ENCODE measurements around the gene SMTNL2.

SMTNL2 gene

DNA sequence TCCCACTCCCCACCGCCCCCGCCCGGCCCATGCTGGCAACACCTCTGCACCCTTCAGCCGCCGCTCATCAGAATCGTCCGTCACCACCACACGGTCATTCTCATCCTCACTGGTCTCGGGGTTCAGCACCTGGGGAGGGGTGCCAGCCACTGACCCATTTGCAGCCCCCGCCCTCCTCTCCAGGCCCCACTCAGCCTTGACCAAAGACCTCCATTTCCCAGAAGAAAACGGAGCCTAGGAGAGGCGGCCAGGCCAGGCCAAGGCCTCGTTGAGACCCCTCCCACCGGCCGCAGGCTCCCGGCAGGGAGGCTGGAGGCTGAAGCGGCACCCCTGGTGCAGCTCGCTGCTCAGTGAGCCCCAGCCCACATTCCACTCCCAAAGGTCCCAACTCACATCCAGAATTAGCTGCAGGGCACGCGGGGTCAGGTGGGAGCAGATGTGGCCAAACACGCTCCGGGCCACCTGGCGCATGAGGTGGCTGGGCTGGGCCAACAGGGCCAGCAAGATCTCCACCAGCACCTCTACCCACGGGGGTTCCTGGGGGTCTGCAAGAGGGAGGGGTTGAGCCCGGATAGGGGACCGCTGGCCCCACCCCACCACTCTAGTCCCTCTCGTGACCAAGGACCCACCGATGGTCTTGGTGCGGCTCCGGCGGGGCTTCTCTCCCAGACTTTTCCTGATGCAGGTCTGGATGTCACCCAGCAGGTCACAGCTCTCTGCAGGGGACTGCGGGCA lies 38.9 kb upstream of the SMTNL2 start:
- no peak for DNase-seq

DNA sequence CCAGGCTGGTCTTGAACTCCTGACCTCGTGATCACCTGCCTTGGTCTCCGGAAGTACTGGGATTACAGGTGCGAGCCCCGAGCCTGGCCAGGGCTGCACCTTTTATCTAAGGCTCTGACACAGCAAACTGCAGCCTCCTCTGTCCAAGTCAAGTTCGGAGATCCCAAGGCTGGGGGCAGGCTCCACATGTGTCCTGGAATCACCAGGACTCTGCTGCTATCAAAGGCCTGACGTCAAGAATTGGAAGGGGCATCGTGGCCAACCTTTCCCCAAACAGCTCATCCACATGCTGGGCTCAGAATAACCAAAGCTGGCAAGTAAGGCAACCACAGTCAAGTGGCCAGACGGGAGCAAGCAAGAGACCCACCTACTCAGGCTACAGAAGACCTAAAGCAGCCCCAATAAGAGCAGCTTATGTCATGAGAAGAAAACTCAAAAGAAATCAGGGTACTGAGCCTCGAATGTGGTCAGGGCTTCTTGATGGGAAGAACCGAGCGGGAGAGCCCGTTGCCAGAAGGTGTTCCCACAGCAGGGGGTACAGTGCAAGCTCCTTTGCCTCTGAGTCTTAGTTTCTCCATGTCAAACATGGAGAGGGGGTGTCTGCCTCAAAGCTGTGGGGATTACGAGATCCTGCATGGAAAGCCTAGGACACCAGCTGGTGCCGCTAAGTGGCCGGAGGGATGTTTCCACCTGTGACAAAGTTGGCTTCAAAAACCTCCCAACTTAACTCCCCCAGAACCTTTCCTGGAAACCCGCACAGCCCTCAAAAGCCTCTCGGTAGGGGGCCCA lies 37.0 kb upstream of the SMTNL2 start:
- DNase-seq = no peak

- no peak for DNase-seq
Observed at GRCh38 chr17:4548061-4548461, 36.3 kb upstream of the SMTNL2 start.

DNA sequence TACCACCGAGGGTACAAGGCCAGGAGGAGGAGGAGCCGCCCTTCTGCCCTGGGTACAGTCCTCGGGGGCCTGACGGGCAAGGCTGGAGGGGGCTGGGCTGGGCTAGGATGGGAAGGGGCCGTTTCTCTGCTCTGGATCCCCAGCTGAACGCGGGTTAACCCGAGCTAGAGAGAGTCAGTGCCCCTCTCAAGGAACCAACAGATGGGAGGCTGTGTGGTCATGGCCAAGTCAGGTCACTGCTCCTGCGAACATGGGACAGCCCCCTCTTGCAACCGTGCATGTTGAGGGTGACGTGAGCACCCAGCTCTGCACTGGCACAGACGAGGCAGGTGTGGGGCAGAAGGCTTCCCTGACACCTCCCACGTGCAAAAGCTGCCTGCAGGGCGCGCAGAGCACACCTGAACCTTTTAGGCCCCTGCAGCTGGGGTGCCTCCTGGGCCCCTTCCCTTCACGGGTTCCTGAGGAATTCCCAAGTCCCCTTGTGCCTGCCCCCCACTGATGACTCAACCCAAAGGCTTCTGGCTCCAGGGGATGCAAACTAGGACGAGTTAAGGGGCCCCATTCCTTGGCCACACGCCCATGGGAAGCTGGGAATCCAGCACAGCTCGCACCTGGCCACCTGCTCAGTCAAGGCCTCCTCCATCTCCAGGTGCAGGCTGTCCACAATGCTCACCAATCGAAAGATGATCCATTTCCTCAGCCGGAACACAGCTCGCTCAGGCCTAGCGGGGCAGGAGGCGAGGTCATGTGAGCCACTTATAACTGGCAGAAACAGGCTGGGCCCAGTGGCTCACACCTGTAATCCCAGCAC lies 35.4 kb upstream of the SMTNL2 start:
- no peak for DNase-seq

- no peak for DNase-seq
Observed at GRCh38 chr17:4549781-4550533, 34.4 kb upstream of the SMTNL2 start.

DNA sequence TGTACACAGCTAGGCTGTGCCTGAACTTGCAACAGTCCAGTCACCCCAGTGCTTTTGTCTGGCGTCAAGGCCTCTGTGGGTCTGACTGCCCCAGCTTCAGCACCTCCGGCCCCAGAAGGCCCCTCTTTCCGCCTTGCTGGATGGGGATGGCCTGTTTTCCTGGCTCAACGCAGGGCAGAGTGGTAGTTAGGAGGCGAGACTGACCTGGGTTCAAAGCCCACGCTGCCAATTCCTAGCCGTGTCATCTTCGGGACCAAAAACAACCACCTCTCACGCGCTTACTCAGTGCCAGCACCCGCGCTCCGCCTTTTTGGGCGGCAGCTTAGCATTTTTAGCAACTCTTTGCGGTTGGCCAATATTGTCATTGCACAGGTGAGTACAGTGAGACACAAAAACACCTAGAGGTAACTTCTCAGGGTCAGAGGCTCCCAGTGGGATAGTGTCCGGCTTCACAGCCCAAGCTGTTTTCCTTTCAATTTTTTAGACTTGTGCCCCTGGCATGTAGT lies 33.7 kb upstream of the SMTNL2 start:
- no peak for DNase-seq

- DNase-seq = no peak
Observed at GRCh38 chr17:4551141-4551540, 33.2 kb upstream of the SMTNL2 start.

DNA sequence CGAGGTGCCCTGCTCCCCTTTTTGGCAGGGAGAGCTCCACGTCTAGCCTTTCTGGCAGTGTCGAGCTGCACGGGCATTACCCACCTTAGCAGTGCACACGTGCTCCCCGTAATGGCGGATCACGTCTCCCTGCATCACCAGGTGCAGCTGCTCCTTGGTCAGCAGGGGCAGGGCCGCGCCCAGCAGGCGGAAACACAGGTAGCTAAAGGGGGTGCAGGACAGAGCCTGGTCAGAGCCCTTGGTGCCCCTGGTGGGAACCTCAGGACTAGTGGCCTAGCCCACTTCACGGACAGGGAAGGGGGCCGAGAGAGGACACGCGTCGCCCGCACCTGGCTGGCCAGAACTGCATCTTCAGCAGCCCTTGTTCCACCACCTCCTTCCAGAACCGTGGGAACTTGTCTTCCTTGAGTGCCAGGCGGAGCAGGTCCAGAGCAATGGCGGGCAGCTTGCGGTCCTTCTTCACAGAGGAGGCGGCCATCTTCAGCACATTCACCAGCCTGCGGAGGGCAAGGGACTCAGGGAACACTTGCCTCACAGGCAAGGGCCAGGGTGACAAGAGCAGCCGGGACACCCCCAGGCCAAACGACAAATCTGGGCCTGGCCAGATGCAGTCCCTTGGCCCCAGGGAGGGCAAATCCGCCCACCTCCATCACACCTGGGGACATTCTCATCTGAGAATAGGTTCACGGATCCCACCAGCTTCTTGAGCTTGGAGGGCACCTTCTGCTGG lies 32.4 kb upstream of the SMTNL2 start:
- DNase-seq = no peak

GRCh38 chr17:4553669-4554068 lies 30.7 kb upstream of the SMTNL2 start:
- DNase-seq = no peak

GRCh38 chr17:4554441-4554996 lies 29.8 kb upstream of the SMTNL2 start:
- DNase-seq = no peak

GRCh38 chr17:4554997-4555799 lies 29.1 kb upstream of the SMTNL2 start, which contains the start of gene MYBBP1A:
MYBBP1A (minus strand) TSS chr17:4555384; CDS start chr17:4555324, 60 bp downstream.
- DNase-seq = peak; percentile 93

GRCh38 chr17:4555873-4556759 lies 28.2 kb upstream of the SMTNL2 start:
- DNase-seq = no peak

DNA sequence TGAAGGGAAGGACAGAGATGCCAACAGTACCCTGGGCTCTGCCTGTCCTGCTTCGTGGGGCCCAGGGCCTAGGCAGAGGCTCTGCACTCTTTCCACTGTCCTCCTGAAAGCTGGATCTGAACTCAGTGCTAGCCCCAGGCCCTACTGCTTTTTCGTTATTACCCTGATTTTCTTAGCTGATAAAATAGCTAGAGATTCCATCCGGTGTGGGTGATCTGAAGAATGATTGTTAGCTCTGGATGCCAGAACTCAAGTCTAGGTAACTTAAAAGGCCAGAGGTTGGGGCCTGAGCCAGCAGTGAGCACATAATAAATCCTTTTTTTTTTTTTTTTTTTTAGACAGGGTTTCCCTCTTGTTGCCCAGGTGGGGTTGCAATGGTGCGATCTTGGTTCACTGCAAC lies 27.3 kb upstream of the SMTNL2 start:
- DNase-seq = no peak

DNA sequence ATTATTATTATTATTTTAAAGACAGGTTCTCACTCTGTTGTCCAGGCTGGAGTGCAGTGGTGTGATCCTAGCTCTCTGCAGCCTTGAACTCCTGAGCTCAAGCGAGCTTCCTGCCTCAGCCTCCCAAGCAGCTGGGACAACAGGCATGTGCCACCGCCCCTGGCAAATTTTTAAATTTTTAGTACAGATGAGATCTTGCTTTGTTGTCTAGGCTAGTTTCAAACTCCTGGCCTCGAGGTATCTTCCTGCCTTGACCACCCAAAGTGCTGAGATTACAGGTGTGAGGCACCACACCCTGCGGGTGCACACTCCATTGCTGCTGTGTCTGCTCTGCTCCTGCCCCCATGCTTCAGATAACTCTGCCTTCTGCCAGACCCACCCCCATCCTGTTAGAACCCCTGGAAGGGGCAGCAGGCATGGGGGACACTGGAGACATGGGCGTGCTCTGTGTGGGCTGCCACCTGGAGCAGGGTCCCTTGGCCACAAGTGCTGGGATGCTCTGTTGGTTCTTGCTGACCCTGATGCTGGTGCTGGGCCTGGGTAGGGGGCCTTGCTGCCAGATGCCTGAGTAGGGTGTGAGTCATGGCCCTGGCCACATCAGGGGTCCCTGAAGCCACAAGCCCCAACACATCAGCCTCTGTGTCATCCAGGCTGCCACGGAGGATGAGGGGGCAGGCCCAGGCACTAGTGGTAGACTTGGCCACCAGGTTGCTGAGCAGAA lies 26.5 kb upstream of the SMTNL2 start:
- DNase-seq = no peak

DNA sequence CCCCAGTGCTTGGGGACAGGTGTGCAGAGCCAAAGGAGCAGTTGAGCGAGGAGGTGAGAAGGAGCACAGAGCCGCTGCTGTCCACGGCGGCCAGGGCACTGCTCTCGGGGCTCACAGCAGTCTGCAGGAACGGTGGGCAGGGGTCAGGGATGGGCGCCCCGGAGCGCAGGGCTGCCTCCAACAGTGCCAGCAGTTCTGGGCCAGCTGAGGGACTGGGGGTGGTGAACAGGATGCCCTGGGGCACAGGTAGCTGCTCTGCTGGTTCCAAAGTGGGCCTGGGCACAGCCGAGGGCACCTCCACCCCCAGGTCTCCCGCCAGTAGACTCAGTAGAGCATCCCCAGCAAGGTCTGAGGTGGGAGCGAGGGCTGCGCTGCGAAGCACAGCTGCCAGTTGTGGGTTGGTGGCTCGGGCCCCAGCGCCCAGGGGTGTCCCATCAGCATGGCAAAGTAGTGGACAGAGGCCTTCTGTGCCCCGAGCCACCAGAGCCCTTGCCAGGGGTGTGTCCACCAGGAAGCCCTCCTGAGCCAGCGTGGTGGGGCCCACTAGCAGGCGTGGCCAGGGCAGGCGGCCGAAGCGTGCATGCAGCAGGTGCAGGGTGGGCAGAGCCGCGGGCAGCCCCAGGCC lies 25.9 kb upstream of the SMTNL2 start:
- DNase-seq = no peak

DNA sequence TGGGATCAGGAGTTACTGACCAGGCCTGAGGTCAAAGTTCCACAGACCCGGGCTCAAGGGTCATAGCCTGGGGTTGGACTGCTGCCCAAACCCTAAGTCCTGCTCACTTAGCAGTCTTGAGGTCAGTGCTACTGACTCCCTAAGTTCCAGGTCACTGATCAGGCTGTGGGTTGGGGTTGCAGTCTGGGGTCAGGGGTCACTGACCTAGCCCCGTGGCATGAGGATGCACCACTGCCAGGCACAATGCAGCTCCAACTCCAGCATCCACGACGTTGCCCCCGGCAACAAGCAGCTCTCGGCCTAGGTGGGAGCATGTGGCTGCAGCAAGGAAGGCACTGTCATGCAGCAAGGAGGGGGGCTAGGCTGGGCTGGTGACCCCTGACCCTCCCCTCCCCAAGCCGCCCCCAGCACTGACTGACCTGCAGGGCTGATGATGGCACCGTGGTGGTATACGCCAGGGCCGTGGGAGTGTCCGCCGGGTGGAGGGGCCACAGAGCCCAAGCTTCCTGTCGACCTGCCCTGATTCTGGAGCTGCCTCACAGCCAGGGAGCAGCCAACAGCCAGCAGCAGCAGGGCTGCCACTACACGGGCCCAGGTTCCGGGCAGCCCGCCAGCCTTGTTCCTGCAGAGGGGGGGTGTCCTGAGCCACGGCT lies 25.1 kb upstream of the SMTNL2 start:
- no peak for DNase-seq

DNA sequence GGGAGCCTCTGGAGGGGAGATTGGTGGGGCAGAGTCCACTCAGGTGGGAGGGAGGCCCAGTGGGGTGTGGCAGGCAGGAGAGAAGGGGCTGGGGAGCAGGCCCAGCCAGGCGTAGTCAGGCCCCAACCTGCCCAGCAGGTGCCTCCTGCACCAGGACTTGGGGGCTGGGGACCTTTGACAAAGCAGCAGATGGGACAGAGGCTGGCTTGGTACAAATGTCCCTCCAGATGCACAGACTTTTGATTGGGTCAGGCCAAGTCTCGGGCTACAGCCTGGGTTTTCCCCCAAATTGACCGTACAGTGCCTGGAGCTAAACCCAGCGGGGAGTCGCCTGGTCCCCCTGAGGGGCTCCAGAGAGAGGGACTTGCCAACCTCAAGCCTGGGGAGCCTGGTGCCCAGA lies 24.4 kb upstream of the SMTNL2 start:
- DNase-seq = no peak

DNA sequence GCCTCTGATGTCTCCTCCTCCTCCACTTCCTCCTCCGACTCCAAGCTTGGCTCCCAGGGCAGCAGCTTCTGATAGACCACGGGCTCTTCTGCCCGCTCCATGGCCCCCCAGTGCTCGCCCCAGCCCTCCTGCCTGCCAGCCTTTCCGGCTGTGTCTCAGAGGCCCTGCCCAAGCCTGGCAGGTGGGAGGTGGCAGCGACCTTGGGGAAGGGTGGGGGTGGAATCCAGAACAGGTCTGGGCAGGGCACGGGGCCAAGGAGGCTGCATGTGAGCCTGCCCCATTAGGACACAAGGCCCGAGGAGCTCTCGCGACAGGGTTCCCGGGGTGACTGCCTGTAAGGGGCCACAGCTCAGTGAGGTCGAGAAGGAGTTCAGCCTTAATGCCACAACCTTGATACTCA lies 23.9 kb upstream of the SMTNL2 start, which contains the start of gene GGT6:
TSS of gene GGT6 (minus strand) at position 157 of the 400 bp plus-strand sequence. CDS start at position 101, 56 bp downstream.
- no peak for DNase-seq
